Endothelial cell of umbilical vein (primary cell): ENCODE measurements around the gene CPD. TPM values are rescaled to one million over a fixed set of nuclear protein-coding genes. Genes with fewer than 3 reads are reported as not detected.

Experiments
- BruUV-seq: library from RNA; stranded (reverse); fragments of 400-500 nt; replicated peaks from 2 replicates; lab custom pipeline; 2021; lab: Mats Ljungman, UMichigan
- CTCF ChIA-PET: fragments of 300-600, 350-600 bp; sonication (Branson Sonifier 250); formaldehyde crosslinking; loops from one replicate; lab custom pipeline; 2021; ENCODE audit warnings: antibody characterized with exemption, inconsistent platforms; lab: Charles Lee
- POLR2A ChIA-PET: fragments of 300-600, 350-600 bp; sonication (Branson Sonifier 250); formaldehyde crosslinking; loops from one replicate; lab custom pipeline; 2021; ENCODE audit warnings: antibody characterized with exemption, inconsistent platforms; lab: Charles Lee
- DNase-seq: peaks from one replicate; pipeline ENCODE4 v3.0.0-alpha.2; 2011; ENCODE audit warnings: low read depth, low spot score
- FAIRE-seq: peaks from 2 replicates; lab custom pipeline; 2011; peaks lifted over from hg19 to GRCh38; lab: Jason Lieb, UNC
- H2AFZ ChIP-seq: 2 replicates; pipeline ENCODE4 v1.6.0; 2012; ENCODE audit warnings: low read depth, low read length, control low read depth, inconsistent platforms
- H3K27ac ChIP-seq: 2 replicates; pipeline ENCODE4 v1.5.1; 2011; ENCODE audit warnings: low read depth, mild to moderate bottlenecking, control low read depth, low read length, moderate library complexity; ENCODE audit not compliant: insufficient read depth
- H3K27me3 ChIP-seq, 2 experiments: 2 replicates each; pipeline versions ENCODE4 v1.6.0 to v1.6.1; 2011; ENCODE audit warnings: low read length in 2 of 2, mixed read lengths in 1 of 2; ENCODE audit not compliant: control insufficient read depth in 2 of 2, insufficient read depth in 2 of 2
- H3K36me3 ChIP-seq, 2 experiments: 2 replicates in 1 of 2; 3 replicates in 1 of 2; pipeline ENCODE4 v1.5.1; 2011; ENCODE audit warnings: low read length in 2 of 2, mild to moderate bottlenecking in 1 of 2, moderate library complexity in 1 of 2; ENCODE audit not compliant: control insufficient read depth in 2 of 2, insufficient read depth in 2 of 2; ENCODE audit errors: extremely low read depth in 1 of 2
- H3K4me1 ChIP-seq: 3 replicates; pipeline ENCODE4 v1.5.1; 2011; ENCODE audit warnings: mild to moderate bottlenecking, low read length; ENCODE audit not compliant: control insufficient read depth, insufficient read depth; ENCODE audit errors: extremely low read depth
- H3K4me2 ChIP-seq: 2 replicates; pipeline ENCODE4 v1.6.1; 2011; ENCODE audit warnings: low read length, control low read depth, mixed read lengths; ENCODE audit not compliant: insufficient read depth
- H3K4me3 ChIP-seq, 3 experiments: fragments of 200-600 bp in 1 of 3; sonication (generic), shearing (Covaris generic) in 1 of 3; replicated peaks in 1 of 3; 2 replicates each; pipeline ENCODE4 v1.5.1; 2011 to 2016; ENCODE audit warnings: control low read depth in 3 of 3, low read length in 3 of 3, mild to moderate bottlenecking in 2 of 3, inconsistent platforms in 1 of 3, low read depth in 1 of 3, moderate library complexity in 1 of 3; ENCODE audit not compliant: insufficient read depth in 1 of 3
- H3K79me2 ChIP-seq: 2 replicates; pipeline ENCODE4 v1.6.0; 2012; ENCODE audit warnings: low read length, inconsistent platforms; ENCODE audit not compliant: control insufficient read depth, insufficient read depth
- H3K9ac ChIP-seq: replicated peaks from 2 replicates; pipeline ENCODE3; 2011; ENCODE audit warnings: low read length, control low read depth; ENCODE audit not compliant: insufficient read depth; ENCODE audit errors: extremely low read depth
- H3K9me1 ChIP-seq: replicated peaks from 3 replicates; pipeline ENCODE4 v1.6.0; 2011; ENCODE audit warnings: mild to moderate bottlenecking, low read length; ENCODE audit not compliant: control insufficient read depth, insufficient read depth; ENCODE audit errors: extremely low read depth
- H3K9me3 ChIP-seq: replicated peaks from 2 replicates; pipeline ENCODE4 v1.5.1; 2012; ENCODE audit warnings: low read length, inconsistent platforms; ENCODE audit not compliant: control insufficient read depth, insufficient read depth
- H4K20me1 ChIP-seq: replicated peaks from 2 replicates; pipeline ENCODE3; 2011; ENCODE audit warnings: mild to moderate bottlenecking, low read length; ENCODE audit not compliant: control insufficient read depth, insufficient read depth; ENCODE audit errors: extremely low read depth
- FOS ChIP-seq: IDR thresholded peaks from 2 replicates; pipeline ENCODE4 v1.6.1; 2011; ENCODE audit warnings: mild to moderate bottlenecking, low read length, moderate library complexity, borderline replicate concordance; ENCODE audit not compliant: insufficient read depth
- GATA2 ChIP-seq: IDR thresholded peaks from 2 replicates; pipeline ENCODE4 v1.7.0; 2011; ENCODE audit warnings: low read depth, mild to moderate bottlenecking, moderate library complexity, mixed read lengths, low read length; ENCODE audit not compliant: insufficient read length, insufficient read depth
- JUN ChIP-seq: IDR thresholded peaks from 2 replicates; pipeline ENCODE4 v1.6.1; 2011; ENCODE audit warnings: borderline replicate concordance, low read depth; ENCODE audit not compliant: insufficient read length, insufficient read depth
- MYC ChIP-seq: IDR thresholded peaks from one replicate; pipeline ENCODE4 v1.6.1; 2011; ENCODE audit warnings: mild to moderate bottlenecking, low read depth, low read length
- dilution Hi-C: fragments of 300-500 bp; cut with MboI; formaldehyde crosslinking; loops from one replicate; pipeline ENCODE4 v1.15.0; 2019; ENCODE audit warnings: low sequenced_read_pairs; ENCODE audit not compliant: extremely low pct_ligation_motif_present
- intact Hi-C: fragments of 100-400 bp; cut with micrococcal nuclease; formaldehyde crosslinking; loops from one replicate; pipeline ENCODE4 v1.10.0; 2022
- polyA plus RNA-seq, 4 experiments: library from polyadenylated mRNA; depleted of rRNA in 3 of 4; stranded (reverse) in 3 of 4; unstranded in 1 of 4; fragments of >200 nt; gene quantifications; 2 replicates each; pipeline versions ENCODE4 v1.2.1 to v1.2.3, GENCODE V29; 2011 to 2012; ENCODE audit warnings: missing spikeins in 1 of 4
- total RNA-seq: library from RNA; stranded (reverse); gene quantifications from 2 replicates; pipeline ENCODE4 v1.2.3, GENCODE V29; 2021

CPD gene
- total and polyA plus RNA-seq, 2 donors (not counting 3 experiments of a cell fraction or from before 2014, with no cell fraction given): 18.3 to 63.6 TPM

DNA sequence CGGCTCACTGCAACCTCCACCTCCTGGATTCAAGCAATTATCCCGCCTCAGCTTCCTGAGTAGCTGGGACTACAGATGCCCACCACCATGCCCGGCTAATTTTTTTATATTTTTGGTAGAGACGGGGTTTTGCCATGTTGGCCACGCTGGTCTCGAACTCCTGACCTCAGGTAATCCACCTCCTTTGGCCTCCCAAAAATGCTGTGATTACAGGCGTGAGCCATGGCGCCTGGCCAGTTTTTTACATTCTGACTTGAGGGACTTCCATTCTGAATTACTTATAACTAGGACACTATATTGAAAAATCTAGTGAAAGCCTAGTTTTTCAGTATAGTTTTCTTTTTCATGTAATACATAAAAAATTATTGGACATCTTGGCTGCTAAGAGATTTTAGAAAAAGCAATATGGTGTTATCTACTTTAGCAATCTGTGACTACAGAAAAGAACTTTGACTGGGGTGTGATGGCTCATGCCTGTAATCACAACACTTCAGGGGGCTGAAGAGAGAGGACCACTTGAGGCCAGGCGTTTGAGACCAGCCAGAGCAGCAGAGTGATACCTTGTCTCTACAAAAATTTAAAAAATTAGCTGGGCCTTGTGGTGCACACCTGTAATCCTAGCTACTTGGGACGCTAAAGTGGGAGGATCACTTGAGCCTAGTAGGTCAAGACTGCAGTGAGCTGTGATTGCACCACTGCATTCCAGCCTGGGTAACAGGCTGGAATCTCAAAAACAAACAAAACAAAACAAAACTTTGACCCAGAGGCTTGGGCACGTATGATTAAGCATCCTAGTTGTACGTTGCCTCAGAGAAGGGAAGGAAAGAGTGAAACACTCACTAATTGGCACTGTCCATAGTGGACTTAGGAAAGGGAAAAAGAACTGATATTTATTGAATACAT is 71.6 kb downstream of the CPD start:
- POLR2A ChIA-PET: no interaction called here
- Histone ChIP-seq H3K4me3 (no peak overlapping the region), H3K27ac (no peak overlapping the region), H3K27me3 (no peaks in the 10 kb centered on the region), H3K79me2 (no peaks in the 10 kb centered on the region), H3K9ac (no peak overlapping the region), H3K4me1 (no peaks in the 10 kb centered on the region), H4K20me1 (no peaks in the 10 kb centered on the region), H3K36me3 (no peaks in the 10 kb centered on the region), H3K9me3 (no peaks in the 10 kb centered on the region), H3K9me1 (no peaks in the 10 kb centered on the region), H3K4me2 (no peak overlapping the region), H2AFZ (no peak overlapping the region)
- FAIRE-seq: no peak
- TF ChIP-seq GATA2 (peak; percentile 15), JUN (no peak)
- intact Hi-C loops (no loop called here), dilution Hi-C loops (no loop called here)
- DNase-seq: peak; percentile 7
- no TSS peak for BruUV-seq
- CTCF ChIA-PET: interaction anchor here (1.0 kb wide), 1 partner anchor 17 kb away, joined by 3 read pairs; no protein-coding TSS in a partner anchor

DNA sequence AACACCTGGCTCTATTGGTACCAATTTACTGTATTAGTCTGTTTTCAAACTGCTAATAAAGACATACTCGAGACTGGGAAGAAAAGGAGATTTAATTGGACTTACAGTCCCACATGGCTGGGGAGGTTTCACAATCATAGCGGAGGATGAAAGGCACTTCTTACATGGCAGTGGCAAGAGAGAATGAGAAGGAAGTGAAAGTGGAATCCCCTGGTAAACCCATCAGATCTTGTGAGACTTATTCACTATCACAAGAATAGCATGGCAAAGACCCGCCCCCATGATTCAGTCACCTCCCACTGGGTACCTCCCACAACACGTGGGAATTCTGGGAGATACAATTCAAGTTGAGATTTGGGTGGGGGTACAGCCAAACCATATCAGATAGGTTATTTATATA is 75.9 kb downstream of the CPD start:
- H3K27me3 ChIP-seq: no peaks in the 10 kb centered on the region
- no TSS peak for BruUV-seq
- TF ChIP-seq MYC (no peak), JUN (no peak), FOS (no peak)
- no peaks in the 10 kb centered on the region for H3K79me2 ChIP-seq
- dilution Hi-C loops (no loop called here), intact Hi-C loops (no loop called here)
- ChIA-PET CTCF (interaction anchor here (0.6 to 1.5 kb wide), 2 partner anchors 16 to 22 kb away, joined by 3 to 4 read pairs; partner anchors contain the start of gene GOSR1), POLR2A (no interaction called here)
- no peaks in the 10 kb centered on the region for H3K4me1 ChIP-seq
- H4K20me1 ChIP-seq: no peaks in the 10 kb centered on the region
- no peak overlapping the region for H3K9ac ChIP-seq
- no peak overlapping the region for H3K4me2 ChIP-seq
- no peaks in the 10 kb centered on the region for H3K9me3 ChIP-seq
- no peaks in the 10 kb centered on the region for H3K9me1 ChIP-seq
- no peak for DNase-seq
- no peak for FAIRE-seq
- no peak overlapping the region for H3K4me3 ChIP-seq
- H3K27ac ChIP-seq: no peak overlapping the region
- no peak overlapping the region for H2AFZ ChIP-seq
- peaks cover 0 to 2% of the 10 kb centered on the region in 2 experiments for H3K36me3 ChIP-seq
